ENCODE data around the gene NLRP8. TPM values are rescaled to one million over a fixed set of nuclear protein-coding genes. Genes with fewer than 3 reads are reported as not detected.

NLRP8 gene
- total RNA-seq, 1 donor = not detected

DNA sequence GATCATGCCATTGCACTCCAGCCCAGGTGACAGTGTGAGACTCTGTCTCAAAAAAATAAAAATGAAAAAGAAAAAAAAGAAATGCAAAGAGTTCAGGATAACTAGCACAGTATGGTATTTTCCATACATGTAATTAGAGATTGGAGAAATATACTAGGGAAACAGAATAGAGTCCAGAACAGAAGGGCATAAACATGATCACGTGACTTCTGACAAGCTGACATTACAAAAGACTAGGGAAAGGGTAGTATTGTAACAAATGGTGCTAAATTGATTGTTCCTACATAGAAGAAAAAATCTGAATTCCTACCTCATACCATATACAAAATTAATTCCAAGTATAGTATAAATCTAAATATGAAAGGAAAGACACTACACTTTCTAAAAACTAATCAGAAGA lies 37.6 kb downstream of the NLRP8 start:
- H3K4me2 ChIP-seq (ENCODE audit: insufficient read depth, low read length) = no peak overlapping the region
- H3K36me3 ChIP-seq (ENCODE audit: insufficient read depth, low read length) = no peaks in the 10 kb centered on the region
- DNase-seq (ENCODE audit: insufficient read length, low spot score, missing footprints) = no peak
- no peaks in the 10 kb centered on the region for H3K4me1 ChIP-seq (ENCODE audit: insufficient read depth, low read length)
- no peak overlapping the region for H2AFZ ChIP-seq (ENCODE audit: low read length)
- TF ChIP-seq, protein P1, sequence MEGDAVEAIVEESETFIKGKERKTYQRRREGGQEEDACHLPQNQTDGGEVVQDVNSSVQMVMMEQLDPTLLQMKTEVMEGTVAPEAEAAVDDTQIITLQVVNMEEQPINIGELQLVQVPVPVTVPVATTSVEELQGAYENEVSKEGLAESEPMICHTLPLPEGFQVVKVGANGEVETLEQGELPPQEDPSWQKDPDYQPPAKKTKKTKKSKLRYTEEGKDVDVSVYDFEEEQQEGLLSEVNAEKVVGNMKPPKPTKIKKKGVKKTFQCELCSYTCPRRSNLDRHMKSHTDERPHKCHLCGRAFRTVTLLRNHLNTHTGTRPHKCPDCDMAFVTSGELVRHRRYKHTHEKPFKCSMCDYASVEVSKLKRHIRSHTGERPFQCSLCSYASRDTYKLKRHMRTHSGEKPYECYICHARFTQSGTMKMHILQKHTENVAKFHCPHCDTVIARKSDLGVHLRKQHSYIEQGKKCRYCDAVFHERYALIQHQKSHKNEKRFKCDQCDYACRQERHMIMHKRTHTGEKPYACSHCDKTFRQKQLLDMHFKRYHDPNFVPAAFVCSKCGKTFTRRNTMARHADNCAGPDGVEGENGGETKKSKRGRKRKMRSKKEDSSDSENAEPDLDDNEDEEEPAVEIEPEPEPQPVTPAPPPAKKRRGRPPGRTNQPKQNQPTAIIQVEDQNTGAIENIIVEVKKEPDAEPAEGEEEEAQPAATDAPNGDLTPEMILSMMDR (IDR thresholded peaks at IDR 0.05; ENCODE audit: extremely low read depth, low read depth, low read length) = no peak
- H3K27me3 ChIP-seq (ENCODE audit: insufficient read depth, low read length) = no peaks in the 10 kb centered on the region
- no peaks in the 10 kb centered on the region for H3K9me3 ChIP-seq (ENCODE audit: low read depth, low read length)
- no peak overlapping the region for H3K4me3 ChIP-seq (ENCODE audit: insufficient read depth, low read length)
- no peaks in the 10 kb centered on the region for H4K20me1 ChIP-seq (ENCODE audit: insufficient read depth, low read length)
- no peak overlapping the region for H3K27ac ChIP-seq (ENCODE audit: low read depth, low read length)
- no peaks in the 10 kb centered on the region for H3K79me2 ChIP-seq (ENCODE audit: insufficient read depth, low read length)

DNA sequence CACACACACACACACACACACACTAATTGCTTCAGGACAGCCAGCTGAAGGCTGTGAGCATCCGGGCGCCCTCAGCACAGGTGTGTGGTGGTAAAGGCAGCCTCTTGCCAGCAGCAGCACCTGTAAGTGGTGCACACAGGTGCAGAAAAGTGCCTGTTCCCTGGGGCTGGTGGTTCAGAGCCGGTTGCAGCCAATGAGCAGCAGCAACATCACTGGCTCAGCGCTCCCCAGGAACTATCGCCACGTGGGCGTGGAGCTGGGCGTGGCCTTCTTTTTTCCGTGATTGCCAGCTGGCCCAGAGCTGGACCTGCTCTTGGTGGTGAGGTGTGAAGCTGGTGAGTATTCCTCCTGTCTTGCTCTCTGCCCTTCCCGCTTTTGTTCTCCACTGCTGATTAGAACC lies 38.9 kb downstream of the NLRP8 start, which contains the start of gene NLRP5:
Gene NLRP5 (plus strand): TSS at position 289 of the 400 bp plus-strand sequence.
- Histone ChIP-seq H3K27ac (ENCODE audit: low read depth, low read length) (no peak within 1 kb of the TSS), H2AFZ (ENCODE audit: low read length) (no peak within 1 kb of the TSS), H3K4me2 (ENCODE audit: insufficient read depth, low read length) (no peak within 1 kb of the TSS), H4K20me1 (ENCODE audit: insufficient read depth, low read length) (no peaks in the 10 kb centered on the region), H3K4me1 (ENCODE audit: insufficient read depth, low read length) (no peaks in the 10 kb centered on the region), H3K4me3 (ENCODE audit: insufficient read depth, low read length) (no peak within 1 kb of the TSS), H3K79me2 (ENCODE audit: insufficient read depth, low read length) (no peaks in the 10 kb centered on the region), H3K9me3 (ENCODE audit: low read depth, low read length) (no peaks in the 10 kb centered on the region), H3K36me3 (ENCODE audit: insufficient read depth, low read length) (no peaks in the 10 kb centered on the region), H3K27me3 (ENCODE audit: insufficient read depth, low read length) (no peaks in the 10 kb centered on the region)
- TF ChIP-seq, protein P1 (IDR thresholded peaks at IDR 0.05; ENCODE audit: extremely low read depth, low read depth, low read length) = no peak
- DNase-seq (ENCODE audit: insufficient read length, low spot score, missing footprints) = no peak

DNA sequence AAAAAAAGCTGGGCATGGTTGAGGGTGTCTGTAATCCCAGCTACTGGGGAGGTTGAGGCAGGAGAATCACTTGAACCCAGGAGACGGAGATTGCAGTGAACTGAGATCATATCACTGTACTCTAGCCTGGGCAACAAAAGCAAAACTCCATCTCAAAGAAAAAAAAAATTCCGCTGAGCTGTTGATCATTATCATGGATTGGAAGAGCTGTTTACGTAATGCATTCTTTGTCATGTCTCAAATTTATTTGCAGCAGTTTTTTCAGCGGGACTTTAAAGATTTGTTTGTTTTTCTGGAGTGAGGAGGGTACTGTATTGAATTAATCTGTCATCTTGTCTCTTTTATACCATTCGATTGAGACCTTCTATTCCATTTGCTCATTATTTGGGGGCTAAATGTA lies 43.2 kb downstream of the NLRP8 start:
- no peaks in the 10 kb centered on the region for H3K27me3 ChIP-seq (ENCODE audit: insufficient read depth, low read length)
- no peak overlapping the region for H3K27ac ChIP-seq (ENCODE audit: low read depth, low read length)
- no peak overlapping the region for H3K4me2 ChIP-seq (ENCODE audit: insufficient read depth, low read length)
- no peaks in the 10 kb centered on the region for H4K20me1 ChIP-seq (ENCODE audit: insufficient read depth, low read length)
- H3K36me3 ChIP-seq (ENCODE audit: insufficient read depth, low read length) = no peaks in the 10 kb centered on the region
- H3K79me2 ChIP-seq (ENCODE audit: insufficient read depth, low read length) = no peaks in the 10 kb centered on the region
- no peak overlapping the region for H2AFZ ChIP-seq (ENCODE audit: low read length)
- H3K4me3 ChIP-seq (ENCODE audit: insufficient read depth, low read length) = no peak overlapping the region
- H3K4me1 ChIP-seq (ENCODE audit: insufficient read depth, low read length) = no peaks in the 10 kb centered on the region
- H3K9me3 ChIP-seq (ENCODE audit: low read depth, low read length) = no peaks in the 10 kb centered on the region
- DNase-seq (ENCODE audit: insufficient read length, low spot score, missing footprints) = no peak
- TF ChIP-seq, protein P1 (IDR thresholded peaks at IDR 0.05; ENCODE audit: extremely low read depth, low read depth, low read length) = no peak

DNA sequence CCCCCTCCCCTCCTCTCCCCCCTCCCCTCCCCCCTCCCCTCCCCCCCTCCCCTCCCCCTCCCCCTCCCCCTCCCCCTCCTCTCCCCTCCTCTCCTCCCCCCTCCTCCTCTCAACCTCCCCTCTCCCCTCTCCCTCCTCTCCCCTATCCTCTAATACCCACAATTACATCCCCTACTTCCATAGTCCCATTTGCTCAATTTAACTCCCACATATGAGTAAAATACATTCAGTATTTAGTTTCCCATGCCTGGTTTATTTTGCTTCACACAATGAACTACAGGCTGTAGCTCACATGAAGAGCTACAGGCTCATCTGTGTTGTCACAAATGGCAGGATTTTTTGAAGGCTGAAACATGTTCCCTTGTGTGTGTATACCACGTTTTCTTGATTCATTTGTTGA lies 45.9 kb downstream of the NLRP8 start:
- no peak overlapping the region for H3K4me3 ChIP-seq (ENCODE audit: insufficient read depth, low read length)
- H3K4me2 ChIP-seq (ENCODE audit: insufficient read depth, low read length) = no peak overlapping the region
- no peak overlapping the region for H3K27ac ChIP-seq (ENCODE audit: low read depth, low read length)
- no peaks in the 10 kb centered on the region for H3K9me3 ChIP-seq (ENCODE audit: low read depth, low read length)
- no peaks in the 10 kb centered on the region for H4K20me1 ChIP-seq (ENCODE audit: insufficient read depth, low read length)
- TF ChIP-seq, protein P1 (IDR thresholded peaks at IDR 0.05; ENCODE audit: extremely low read depth, low read depth, low read length) = no peak
- H3K27me3 ChIP-seq (ENCODE audit: insufficient read depth, low read length) = no peaks in the 10 kb centered on the region
- no peaks in the 10 kb centered on the region for H3K4me1 ChIP-seq (ENCODE audit: insufficient read depth, low read length)
- no peak overlapping the region for H2AFZ ChIP-seq (ENCODE audit: low read length)
- no peak for DNase-seq (ENCODE audit: insufficient read length, low spot score, missing footprints)
- no peaks in the 10 kb centered on the region for H3K36me3 ChIP-seq (ENCODE audit: insufficient read depth, low read length)
- no peaks in the 10 kb centered on the region for H3K79me2 ChIP-seq (ENCODE audit: insufficient read depth, low read length)
